Ishikawa (cell line): ENCODE measurements around the gene COL27A1.

ENCODE experiments used
- CEBPB ChIP-seq: IDR thresholded peaks from 2 replicates; pipeline ENCODE4 v1.6.1; 2012
- EGR1 ChIP-seq: IDR thresholded peaks from 2 replicates; pipeline ENCODE4 v1.6.1; 2012
- RAD21 ChIP-seq: IDR thresholded peaks from 2 replicates; pipeline ENCODE4 v1.6.1; 2012; ENCODE audit warnings: low read depth
- YY1 ChIP-seq: IDR thresholded peaks from 2 replicates; pipeline ENCODE4 v1.6.1; 2012; ENCODE audit warnings: low read depth

DNA sequence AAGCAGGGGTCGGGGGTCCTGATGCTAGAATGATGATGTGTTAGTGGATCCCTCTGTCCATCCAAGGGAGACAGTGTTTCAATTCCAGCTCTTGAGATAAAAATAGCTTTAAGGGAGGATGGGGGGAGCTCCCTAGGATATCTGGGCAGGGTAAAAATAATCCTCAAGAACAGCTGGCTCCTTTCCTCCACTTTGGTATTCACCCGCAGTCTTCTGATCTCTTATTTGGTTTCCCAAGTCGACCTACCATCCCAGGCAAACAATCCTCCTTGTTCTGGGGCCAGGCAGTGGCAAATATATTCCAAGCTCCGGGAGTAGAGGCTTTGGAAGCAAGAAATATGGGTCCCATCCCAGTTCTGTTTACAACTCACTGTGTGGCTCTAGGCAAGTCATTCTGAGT lies 14.5 kb upstream of the COL27A1 start:
- TF ChIP-seq YY1 (no peak), CEBPB (no peak), RAD21 (no peak), EGR1 (no peak)
